ENCODE measurements around the gene CABLES1. TPM values are rescaled to one million over a fixed set of nuclear protein-coding genes. Genes with fewer than 3 reads are reported as not detected.

The CABLES1 gene
- total and polyA plus RNA-seq, 3 experiments from 2014 or later: 0.30 to 8.9 (median 8.0) TPM

- Histone ChIP-seq H3K9me3 (ENCODE audit: low read length) (no peaks in the 10 kb centered on the region), H3K27me3 (ENCODE audit: insufficient read depth, low read length, poor library complexity, severe bottlenecking) (no peaks in the 10 kb centered on the region), H3K27ac (ENCODE audit: low read depth, low read length) (no peak overlapping the region), H3K4me1 (ENCODE audit: insufficient read depth, low read length) (no peaks in the 10 kb centered on the region), H3K36me3 (ENCODE audit: insufficient read depth, low read length) (no peaks in the 10 kb centered on the region), H3K4me3 (ENCODE audit: low read length) (no peak overlapping the region)
- H3K27ac Mint-ChIP-seq: no peak overlapping the region
- H3K27me3 Mint-ChIP-seq: peaks cover 13 to 24% of the 10 kb centered on the region in 2 donors
- H3K4me3 Mint-ChIP-seq: no peak overlapping the region
- peak in 1 of 5 donors; percentile 13 for DNase-seq
- peaks cover 0 to 4% (median 4%) of the 10 kb centered on the region in 3 donors for H3K4me1 Mint-ChIP-seq
- ChIA-PET CTCF (no interaction called here), POLR2A (no interaction called here)
- peaks cover 0 to 4% (median 0%) of the 10 kb centered on the region in 3 donors for H3K36me3 Mint-ChIP-seq
- peaks cover 0 to 4% (median 0%) of the 10 kb centered on the region in 5 donors for H3K9me3 Mint-ChIP-seq
These were observed 68.7 kb downstream of the CABLES1 start for GRCh38 chr18:23203891-23204432.

GRCh38 chr18:23204589-23205235 is 69.4 kb downstream of the CABLES1 start:
- CTCF ChIA-PET: no interaction called here

GRCh38 chr18:23205980-23206379 is 70.7 kb downstream of the CABLES1 start:
- H3K4me3 ChIP-seq (ENCODE audit: low read length): no peak overlapping the region
- H3K4me1 Mint-ChIP-seq: peaks cover 0 to 4% (median 4%) of the 10 kb centered on the region in 3 donors
- peaks cover 13 to 39% of the 10 kb centered on the region in 2 donors for H3K27me3 Mint-ChIP-seq
- H3K36me3 Mint-ChIP-seq: peaks cover 0 to 5% (median 0%) of the 10 kb centered on the region in 3 donors
- peak in 1 of 5 donors; percentile 22 for DNase-seq
- H3K4me1 ChIP-seq (ENCODE audit: insufficient read depth, low read length): no peaks in the 10 kb centered on the region
- H3K27ac ChIP-seq (ENCODE audit: low read depth, low read length): no peak overlapping the region
- ChIA-PET POLR2A (no interaction called here), CTCF (interaction anchor here (0.5 to 0.7 kb wide), 3 partner anchors 24 to 257 kb away, joined by 3 read pairs; no protein-coding TSS in a partner anchor)
- H3K9me3 Mint-ChIP-seq: peaks cover 0 to 5% (median 0%) of the 10 kb centered on the region in 5 donors
- no peak overlapping the region for H3K4me3 Mint-ChIP-seq
- H3K27me3 ChIP-seq (ENCODE audit: insufficient read depth, low read length, poor library complexity, severe bottlenecking): no peaks in the 10 kb centered on the region
- H3K36me3 ChIP-seq (ENCODE audit: insufficient read depth, low read length): no peaks in the 10 kb centered on the region
- no peaks in the 10 kb centered on the region for H3K9me3 ChIP-seq (ENCODE audit: low read length)
- no peak overlapping the region for H3K27ac Mint-ChIP-seq

More at GRCh38 chr18:23204589-23205235, 69.4 kb downstream of the CABLES1 start:
- Histone ChIP-seq H3K9me3 (ENCODE audit: low read length) (no peaks in the 10 kb centered on the region), H3K4me1 (ENCODE audit: insufficient read depth, low read length) (no peaks in the 10 kb centered on the region), H3K27me3 (ENCODE audit: insufficient read depth, low read length, poor library complexity, severe bottlenecking) (no peaks in the 10 kb centered on the region), H3K36me3 (ENCODE audit: insufficient read depth, low read length) (no peaks in the 10 kb centered on the region), H3K4me3 (ENCODE audit: low read length) (no peak overlapping the region), H3K27ac (ENCODE audit: low read depth, low read length) (no peak overlapping the region)
- no peak overlapping the region for H3K4me3 Mint-ChIP-seq
- POLR2A ChIA-PET: no interaction called here
- H3K4me1 Mint-ChIP-seq: peaks cover 0 to 4% (median 4%) of the 10 kb centered on the region in 3 donors
- DNase-seq: peak in 1 of 5 donors; percentile 0
- H3K27ac Mint-ChIP-seq: no peak overlapping the region
- H3K9me3 Mint-ChIP-seq: peaks cover 0 to 5% (median 0%) of the 10 kb centered on the region in 5 donors
- H3K27me3 Mint-ChIP-seq: peaks cover 13 to 28% of the 10 kb centered on the region in 2 donors
- H3K36me3 Mint-ChIP-seq: peaks cover 0 to 5% (median 0%) of the 10 kb centered on the region in 3 donors

GRCh38 chr18:23207191-23207955 is 72.1 kb downstream of the CABLES1 start:
- H3K4me3 Mint-ChIP-seq: no peak overlapping the region
- Histone ChIP-seq H3K36me3 (ENCODE audit: insufficient read depth, low read length) (no peaks in the 10 kb centered on the region), H3K4me3 (ENCODE audit: low read length) (no peak overlapping the region), H3K27ac (ENCODE audit: low read depth, low read length) (no peak overlapping the region), H3K9me3 (ENCODE audit: low read length) (no peaks in the 10 kb centered on the region), H3K27me3 (ENCODE audit: insufficient read depth, low read length, poor library complexity, severe bottlenecking) (no peaks in the 10 kb centered on the region), H3K4me1 (ENCODE audit: insufficient read depth, low read length) (no peaks in the 10 kb centered on the region)
- H3K27ac Mint-ChIP-seq: no peak overlapping the region
- peaks cover 0 to 5% (median 0%) of the 10 kb centered on the region in 5 donors for H3K9me3 Mint-ChIP-seq
- H3K27me3 Mint-ChIP-seq: peaks cover 10 to 33% of the 10 kb centered on the region in 2 donors
- DNase-seq: peak in 1 of 5 donors; percentile 41
- peaks cover 0 to 5% (median 0%) of the 10 kb centered on the region in 3 donors for H3K36me3 Mint-ChIP-seq
- ChIA-PET POLR2A (no interaction called here), CTCF (interaction anchor here (2.0 kb wide), 1 partner anchor 13 kb away, joined by 7 read pairs; no protein-coding TSS in a partner anchor)
- H3K4me1 Mint-ChIP-seq: peaks cover 0 to 4% (median 4%) of the 10 kb centered on the region in 3 donors

- no peak overlapping the region for H3K27ac Mint-ChIP-seq
- POLR2A ChIA-PET: no interaction called here
These were observed 72.7 kb downstream of the CABLES1 start for GRCh38 chr18:23207994-23208393.

GRCh38 chr18:23208600-23208999 is 73.3 kb downstream of the CABLES1 start:
- ChIA-PET CTCF (interaction anchor here (2.0 kb wide), 1 partner anchor 11 kb away, joined by 7 read pairs; no protein-coding TSS in a partner anchor), POLR2A (no interaction called here)
- Mint-ChIP-seq H3K27me3 (peaks cover 10 to 28% of the 10 kb centered on the region in 2 donors), H3K4me1 (no peaks in the 10 kb centered on the region), H3K27ac (no peak overlapping the region), H3K36me3 (peaks cover 0 to 5% (median 0%) of the 10 kb centered on the region in 3 donors), H3K4me3 (no peak overlapping the region), H3K9me3 (peaks cover 0 to 5% (median 0%) of the 10 kb centered on the region in 5 donors)
- no peak overlapping the region for H3K4me3 ChIP-seq (ENCODE audit: low read length)
- H3K36me3 ChIP-seq (ENCODE audit: insufficient read depth, low read length): no peaks in the 10 kb centered on the region
- no peaks in the 10 kb centered on the region for H3K27me3 ChIP-seq (ENCODE audit: insufficient read depth, low read length, poor library complexity, severe bottlenecking)
- DNase-seq: peak in 1 of 5 donors; percentile 1
- H3K27ac ChIP-seq (ENCODE audit: low read depth, low read length): no peak overlapping the region
- H3K9me3 ChIP-seq (ENCODE audit: low read length): no peaks in the 10 kb centered on the region
- no peaks in the 10 kb centered on the region for H3K4me1 ChIP-seq (ENCODE audit: insufficient read depth, low read length)

More at GRCh38 chr18:23207994-23208393, 72.7 kb downstream of the CABLES1 start:
- peaks cover 0 to 5% (median 0%) of the 10 kb centered on the region in 3 donors for H3K36me3 Mint-ChIP-seq
- Histone ChIP-seq H3K27me3 (ENCODE audit: insufficient read depth, low read length, poor library complexity, severe bottlenecking) (no peaks in the 10 kb centered on the region), H3K36me3 (ENCODE audit: insufficient read depth, low read length) (no peaks in the 10 kb centered on the region), H3K9me3 (ENCODE audit: low read length) (no peaks in the 10 kb centered on the region), H3K27ac (ENCODE audit: low read depth, low read length) (no peak overlapping the region), H3K4me3 (ENCODE audit: low read length) (no peak overlapping the region), H3K4me1 (ENCODE audit: insufficient read depth, low read length) (no peaks in the 10 kb centered on the region)
- peaks cover 0 to 5% (median 0%) of the 10 kb centered on the region in 5 donors for H3K9me3 Mint-ChIP-seq
- H3K4me1 Mint-ChIP-seq: peaks cover 0 to 3% (median 3%) of the 10 kb centered on the region in 3 donors
- DNase-seq: peak in 1 of 5 donors; percentile 8
- CTCF ChIA-PET: interaction anchor here (2.0 kb wide), 1 partner anchor 12 kb away, joined by 7 read pairs; no protein-coding TSS in a partner anchor
- H3K27me3 Mint-ChIP-seq: peaks cover 10 to 30% of the 10 kb centered on the region in 2 donors
- no peak overlapping the region for H3K4me3 Mint-ChIP-seq

GRCh38 chr18:23209031-23209430 is 73.7 kb downstream of the CABLES1 start:
- ChIA-PET POLR2A (no interaction called here), CTCF (interaction anchor here (2.0 kb wide), 1 partner anchor 11 kb away, joined by 7 read pairs; no protein-coding TSS in a partner anchor)
- Histone ChIP-seq H3K36me3 (ENCODE audit: insufficient read depth, low read length) (no peaks in the 10 kb centered on the region), H3K9me3 (ENCODE audit: low read length) (no peaks in the 10 kb centered on the region), H3K4me3 (ENCODE audit: low read length) (no peak overlapping the region), H3K27ac (ENCODE audit: low read depth, low read length) (no peak overlapping the region), H3K27me3 (ENCODE audit: insufficient read depth, low read length, poor library complexity, severe bottlenecking) (no peaks in the 10 kb centered on the region), H3K4me1 (ENCODE audit: insufficient read depth, low read length) (no peaks in the 10 kb centered on the region)
- Mint-ChIP-seq H3K27me3 (peaks cover 10 to 28% of the 10 kb centered on the region in 2 donors), H3K36me3 (peaks cover 0 to 5% (median 0%) of the 10 kb centered on the region in 3 donors), H3K4me1 (no peaks in the 10 kb centered on the region), H3K4me3 (no peak overlapping the region), H3K9me3 (peaks cover 0 to 5% (median 0%) of the 10 kb centered on the region in 5 donors), H3K27ac (no peak overlapping the region)
- DNase-seq: no peak

Data from CD8-positive, alpha-beta memory T cell (primary cell).